AG10803 (cell line): ENCODE data around the gene CCDC88C.

ENCODE experiments used
- DNase-seq: peaks from one replicate; pipeline ENCODE4 v3.0.0; 2010; ENCODE audit warnings: low read depth
- H3K4me3 ChIP-seq: 2 replicates; pipeline ENCODE4 v1.5.1; 2011; ENCODE audit warnings: mild to moderate bottlenecking, low read length, control low read depth
- CTCF ChIP-seq: conservative IDR thresholded peaks from 2 replicates; pipeline ENCODE4 v1.5.1; 2011; ENCODE audit warnings: mild to moderate bottlenecking, low read length, control low read depth, inconsistent platforms

The CCDC88C gene

GRCh38 chr14:91372671-91373495 is 44.7 kb downstream of the CCDC88C start:
- no peak for TF ChIP-seq CTCF
- no peak overlapping the region for H3K4me3 ChIP-seq
- no peak for DNase-seq

- no peak overlapping the region for H3K4me3 ChIP-seq
- TF ChIP-seq CTCF: no peak
Observed at GRCh38 chr14:91371990-91372375, 45.6 kb downstream of the CCDC88C start.

GRCh38 chr14:91371011-91371989 is 46.3 kb downstream of the CCDC88C start:
- no peak for TF ChIP-seq CTCF
- H3K4me3 ChIP-seq: no peak overlapping the region
- DNase-seq: no peak

More at GRCh38 chr14:91371990-91372375, 45.6 kb downstream of the CCDC88C start:
- no peak for DNase-seq

- TF ChIP-seq CTCF: no peak
- H3K4me3 ChIP-seq: no peak overlapping the region
- DNase-seq: no peak
Observed at GRCh38 chr14:91369628-91370445, 47.8 kb downstream of the CCDC88C start.

- no peak for DNase-seq
- no peak overlapping the region for H3K4me3 ChIP-seq
- no peak for TF ChIP-seq CTCF
Observed at GRCh38 chr14:91368776-91369416, 48.7 kb downstream of the CCDC88C start.
